Liver (tissue), 3 donors: ENCODE measurements around the gene LPP.

Experiments
- EGR1 ChIP-seq, 2 donors: IDR thresholded peaks; 2 replicates each; pipeline ENCODE4 v1.6.1; 2016 to 2018; ENCODE audit warnings: antibody characterized with exemption in 2 of 2, low read depth in 2 of 2
- GABPA ChIP-seq, 2 donors: IDR thresholded peaks in 1 of 2; conservative IDR thresholded peaks in 1 of 2; 2 replicates each; pipeline ENCODE4 v1.6.1; 2016; ENCODE audit warnings: antibody characterized with exemption in 2 of 2, mild to moderate bottlenecking in 1 of 2, moderate library complexity in 1 of 2
- JUND ChIP-seq, 2 donors: IDR thresholded peaks; 2 replicates each; pipeline ENCODE4 v1.6.1; 2016; ENCODE audit warnings: antibody characterized with exemption in 2 of 2
- TAF1 ChIP-seq: conservative IDR thresholded peaks from 2 replicates; pipeline ENCODE4 v1.6.1; 2016; ENCODE audit warnings: antibody characterized with exemption, mild to moderate bottlenecking
- YY1 ChIP-seq: IDR thresholded peaks from 2 replicates; pipeline ENCODE4 v1.6.1; 2016; ENCODE audit warnings: antibody characterized with exemption, mild to moderate bottlenecking
- TF ChIP-seq, protein P1 (sequence below): fragments of 150-350 bp; IDR thresholded peaks from 2 replicates; pipeline ENCODE4 v1.5.1; 2017; ENCODE audit warnings: improper control_type of control experiment, low read depth, low read length; ENCODE audit not compliant: missing input control
- TF ChIP-seq, protein P2 (sequence below): IDR thresholded peaks from 2 replicates; pipeline ENCODE4 v1.6.1; 2016; ENCODE audit warnings: antibody characterized with exemption, mild to moderate bottlenecking
- donor health status: healthy.
- donor health status: healthy.

DNA sequence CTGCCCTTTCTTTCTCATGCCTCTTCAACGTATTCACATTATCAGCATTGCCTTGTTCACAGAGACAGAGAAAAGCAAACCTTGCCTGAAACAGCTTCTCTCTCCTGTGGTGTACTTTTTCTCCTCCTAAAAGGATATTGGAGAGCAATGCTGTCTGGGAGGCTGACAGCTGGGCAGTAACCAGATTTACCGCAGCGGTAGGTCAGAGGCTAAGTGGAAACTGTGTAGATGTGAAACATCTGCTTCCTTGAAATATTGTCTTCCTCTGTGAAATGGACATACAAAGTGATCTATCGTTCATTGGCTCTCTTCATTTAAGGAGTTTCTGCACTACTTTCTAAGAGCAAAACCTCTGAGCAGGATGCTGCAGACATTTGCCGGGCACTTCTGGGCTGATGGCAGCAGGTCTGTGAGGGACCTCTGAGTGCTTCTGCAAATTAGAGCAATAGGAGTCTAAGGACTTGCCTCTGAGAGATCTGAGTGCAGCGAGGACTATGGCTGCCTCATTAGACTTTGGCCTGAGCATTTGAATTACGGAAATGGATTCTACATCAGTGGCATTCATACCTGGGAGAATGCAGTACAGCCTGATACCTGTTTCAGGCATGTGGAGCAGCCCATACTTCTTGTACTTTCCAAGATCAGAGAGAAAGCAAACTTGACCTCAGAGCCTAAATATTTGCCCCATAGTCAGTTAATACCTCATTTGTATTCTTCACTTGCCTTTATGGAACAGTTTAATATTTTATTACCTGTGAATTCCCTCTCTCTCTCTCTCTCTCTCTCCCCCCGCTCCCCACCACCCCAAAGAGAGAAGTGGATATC, 757.3 kb downstream of the LPP start:
- TF ChIP-seq, protein P1, sequence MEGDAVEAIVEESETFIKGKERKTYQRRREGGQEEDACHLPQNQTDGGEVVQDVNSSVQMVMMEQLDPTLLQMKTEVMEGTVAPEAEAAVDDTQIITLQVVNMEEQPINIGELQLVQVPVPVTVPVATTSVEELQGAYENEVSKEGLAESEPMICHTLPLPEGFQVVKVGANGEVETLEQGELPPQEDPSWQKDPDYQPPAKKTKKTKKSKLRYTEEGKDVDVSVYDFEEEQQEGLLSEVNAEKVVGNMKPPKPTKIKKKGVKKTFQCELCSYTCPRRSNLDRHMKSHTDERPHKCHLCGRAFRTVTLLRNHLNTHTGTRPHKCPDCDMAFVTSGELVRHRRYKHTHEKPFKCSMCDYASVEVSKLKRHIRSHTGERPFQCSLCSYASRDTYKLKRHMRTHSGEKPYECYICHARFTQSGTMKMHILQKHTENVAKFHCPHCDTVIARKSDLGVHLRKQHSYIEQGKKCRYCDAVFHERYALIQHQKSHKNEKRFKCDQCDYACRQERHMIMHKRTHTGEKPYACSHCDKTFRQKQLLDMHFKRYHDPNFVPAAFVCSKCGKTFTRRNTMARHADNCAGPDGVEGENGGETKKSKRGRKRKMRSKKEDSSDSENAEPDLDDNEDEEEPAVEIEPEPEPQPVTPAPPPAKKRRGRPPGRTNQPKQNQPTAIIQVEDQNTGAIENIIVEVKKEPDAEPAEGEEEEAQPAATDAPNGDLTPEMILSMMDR = no peak
- TF ChIP-seq, protein P2, sequence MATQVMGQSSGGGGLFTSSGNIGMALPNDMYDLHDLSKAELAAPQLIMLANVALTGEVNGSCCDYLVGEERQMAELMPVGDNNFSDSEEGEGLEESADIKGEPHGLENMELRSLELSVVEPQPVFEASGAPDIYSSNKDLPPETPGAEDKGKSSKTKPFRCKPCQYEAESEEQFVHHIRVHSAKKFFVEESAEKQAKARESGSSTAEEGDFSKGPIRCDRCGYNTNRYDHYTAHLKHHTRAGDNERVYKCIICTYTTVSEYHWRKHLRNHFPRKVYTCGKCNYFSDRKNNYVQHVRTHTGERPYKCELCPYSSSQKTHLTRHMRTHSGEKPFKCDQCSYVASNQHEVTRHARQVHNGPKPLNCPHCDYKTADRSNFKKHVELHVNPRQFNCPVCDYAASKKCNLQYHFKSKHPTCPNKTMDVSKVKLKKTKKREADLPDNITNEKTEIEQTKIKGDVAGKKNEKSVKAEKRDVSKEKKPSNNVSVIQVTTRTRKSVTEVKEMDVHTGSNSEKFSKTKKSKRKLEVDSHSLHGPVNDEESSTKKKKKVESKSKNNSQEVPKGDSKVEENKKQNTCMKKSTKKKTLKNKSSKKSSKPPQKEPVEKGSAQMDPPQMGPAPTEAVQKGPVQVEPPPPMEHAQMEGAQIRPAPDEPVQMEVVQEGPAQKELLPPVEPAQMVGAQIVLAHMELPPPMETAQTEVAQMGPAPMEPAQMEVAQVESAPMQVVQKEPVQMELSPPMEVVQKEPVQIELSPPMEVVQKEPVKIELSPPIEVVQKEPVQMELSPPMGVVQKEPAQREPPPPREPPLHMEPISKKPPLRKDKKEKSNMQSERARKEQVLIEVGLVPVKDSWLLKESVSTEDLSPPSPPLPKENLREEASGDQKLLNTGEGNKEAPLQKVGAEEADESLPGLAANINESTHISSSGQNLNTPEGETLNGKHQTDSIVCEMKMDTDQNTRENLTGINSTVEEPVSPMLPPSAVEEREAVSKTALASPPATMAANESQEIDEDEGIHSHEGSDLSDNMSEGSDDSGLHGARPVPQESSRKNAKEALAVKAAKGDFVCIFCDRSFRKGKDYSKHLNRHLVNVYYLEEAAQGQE = no peak
- TF ChIP-seq TAF1 = no peak
- TF ChIP-seq JUND (IDR thresholded peaks at IDR 0.05) = no peak
- TF ChIP-seq EGR1 (IDR thresholded peaks at IDR 0.05; ENCODE audit: low read depth in 2 of 2) = no peak
- TF ChIP-seq YY1 = no peak
- no peak for TF ChIP-seq GABPA (IDR thresholded peaks at IDR 0.05 in 1 of 2, conservative IDR thresholded peaks at IDR 0.05 in 1 of 2)
